GM21786 (cell line): ENCODE data around the gene IFI6.

Source experiments
- ATAC-seq: cut with Tn5 transposase; IDR thresholded peaks from one replicate; pipeline ENCODE4 v1.9.1; 2021; ENCODE audit not compliant: unreplicated experiment

Gene IFI6

GRCh38 chr1:27676410-27676809 is 4.4 kb upstream of the IFI6 start:
- no peak for ATAC-seq

- no peak for ATAC-seq
These were observed 739 bp upstream of the IFI6 start for GRCh38 chr1:27672750-27673112.

GRCh38 chr1:27669876-27670275 is 2.1 kb downstream of the IFI6 start:
- ATAC-seq: no peak

- no peak for ATAC-seq
These were observed 2.9 kb downstream of the IFI6 start for GRCh38 chr1:27668808-27669723.

GRCh38 chr1:27668121-27668807 is 3.7 kb downstream of the IFI6 start:
- no peak for ATAC-seq

- ATAC-seq: no peak
These were observed 5.2 kb downstream of the IFI6 start for GRCh38 chr1:27666791-27667254.

GRCh38 chr1:27666294-27666693 is 5.7 kb downstream of the IFI6 start:
- no peak for ATAC-seq

- ATAC-seq: no peak
These were observed 6.9 kb downstream of the IFI6 start for GRCh38 chr1:27665016-27665651.

GRCh38 chr1:27664291-27664690 is 7.7 kb downstream of the IFI6 start:
- no peak for ATAC-seq

GRCh38 chr1:27662707-27663393 is 9.1 kb downstream of the IFI6 start:
- ATAC-seq: peak; percentile 42

- no peak for ATAC-seq
These were observed 9.7 kb downstream of the IFI6 start for GRCh38 chr1:27662261-27662660.

GRCh38 chr1:27661412-27662075 is 10.4 kb downstream of the IFI6 start:
- no peak for ATAC-seq

- no peak for ATAC-seq
These were observed 11.6 kb downstream of the IFI6 start for GRCh38 chr1:27660300-27660835.

GRCh38 chr1:27659497-27660299 is 12.3 kb downstream of the IFI6 start:
- ATAC-seq: peak; percentile 50

GRCh38 chr1:27658951-27659496 is 13.0 kb downstream of the IFI6 start:
- peak; percentile 24 for ATAC-seq

- ATAC-seq: no peak
These were observed 15.7 kb downstream of the IFI6 start for GRCh38 chr1:27656157-27656893.

- ATAC-seq: no peak
These were observed 16.6 kb downstream of the IFI6 start for GRCh38 chr1:27655151-27655937.
